Measurements from ENCODE around the gene CAPN2.

CAPN2 gene

GRCh38 chr1:223772771-223773160 is 60.4 kb downstream of the CAPN2 start:
- Histone ChIP-seq H3K9ac (ENCODE audit: low read depth, low read length, poor library complexity) (no peak overlapping the region), H2BK5ac (ENCODE audit: low read length) (no peak overlapping the region), H2BK12ac (ENCODE audit: low read length) (no peak overlapping the region), H3K23ac (ENCODE audit: low read depth, low read length, poor library complexity) (no peak overlapping the region), H3K27me3 (ENCODE audit: control insufficient read depth in 3 of 3, insufficient read depth in 3 of 3, low read depth in 1 of 3, low read length in 3 of 3) (no peaks in the 10 kb centered on the region), H3K4me3 (ENCODE audit: low read length in 2 of 2) (no peak overlapping the region), H3K36me3 (replicated peaks in 1 of 2; ENCODE audit: control insufficient read depth in 2 of 2, insufficient read depth in 2 of 2, low read length in 2 of 2) (peaks cover 22 to 91% of the 10 kb centered on the region in 2 donors), H2BK15ac (ENCODE audit: low read length) (no peak overlapping the region), H3K4me2 (ENCODE audit: insufficient read depth, low read length, poor library complexity, severe bottlenecking) (no peak overlapping the region), H3K4me1 (ENCODE audit: control insufficient read depth in 2 of 2, insufficient read depth in 1 of 2, low read depth in 1 of 2, low read length in 2 of 2) (peaks cover 3 to 19% of the 10 kb centered on the region in 2 donors), H3K14ac (ENCODE audit: low read length) (no peak overlapping the region), H3K79me1 (ENCODE audit: low read depth, low read length) (no peaks in the 10 kb centered on the region), H2AK5ac (ENCODE audit: low read depth, low read length) (no peak overlapping the region), H2BK120ac (ENCODE audit: low read depth, low read length) (no peak overlapping the region), H4K91ac (ENCODE audit: low read depth, low read length, poor library complexity) (no peak overlapping the region), H3K27ac (replicated peaks; ENCODE audit: low read length) (no peak overlapping the region), H2AFZ (ENCODE audit: low read length) (no peak overlapping the region), H3K18ac (ENCODE audit: low read length) (no peak overlapping the region), H3K4ac (ENCODE audit: low read length) (no peak overlapping the region), H3K9me3 (replicated peaks in 1 of 2; ENCODE audit: control insufficient read depth in 2 of 2, insufficient read depth in 1 of 2, low read depth in 1 of 2, low read length in 2 of 2) (no peaks in the 10 kb centered on the region), H4K8ac (ENCODE audit: low read depth, low read length) (no peak overlapping the region)
- DNase-seq (ENCODE audit: low spot score): no peak
- WGBS, 2 donors (ENCODE audit: extremely low coverage in 2 of 2, insufficient read length in 2 of 2, insufficient replicate concordance in 1 of 2): no CpG with 5 or more reads among the region's 5 CpGs

GRCh38 chr1:223774134-223774814 is 61.9 kb downstream of the CAPN2 start:
- Histone ChIP-seq H2BK15ac (ENCODE audit: low read length) (no peak overlapping the region), H3K18ac (ENCODE audit: low read length) (no peak overlapping the region), H3K4ac (ENCODE audit: low read length) (no peak overlapping the region), H2AK5ac (ENCODE audit: low read depth, low read length) (no peak overlapping the region), H3K36me3 (replicated peaks in 1 of 2; ENCODE audit: control insufficient read depth in 2 of 2, insufficient read depth in 2 of 2, low read length in 2 of 2) (peaks cover 29 to 100% of the 10 kb centered on the region in 2 donors), H3K4me3 (ENCODE audit: low read length in 2 of 2) (no peak overlapping the region), H3K27me3 (ENCODE audit: control insufficient read depth in 3 of 3, insufficient read depth in 3 of 3, low read depth in 1 of 3, low read length in 3 of 3) (no peaks in the 10 kb centered on the region), H3K27ac (replicated peaks; ENCODE audit: low read length) (no peak overlapping the region), H3K79me1 (ENCODE audit: low read depth, low read length) (no peaks in the 10 kb centered on the region), H4K91ac (ENCODE audit: low read depth, low read length, poor library complexity) (no peak overlapping the region), H2BK12ac (ENCODE audit: low read length) (no peak overlapping the region), H3K23ac (ENCODE audit: low read depth, low read length, poor library complexity) (no peak overlapping the region), H2BK120ac (ENCODE audit: low read depth, low read length) (no peak overlapping the region), H3K9ac (ENCODE audit: low read depth, low read length, poor library complexity) (no peak overlapping the region), H2AFZ (ENCODE audit: low read length) (no peak overlapping the region), H4K8ac (ENCODE audit: low read depth, low read length) (no peak overlapping the region), H3K9me3 (replicated peaks in 1 of 2; ENCODE audit: control insufficient read depth in 2 of 2, insufficient read depth in 1 of 2, low read depth in 1 of 2, low read length in 2 of 2) (no peaks in the 10 kb centered on the region), H3K4me1 (ENCODE audit: control insufficient read depth in 2 of 2, insufficient read depth in 1 of 2, low read depth in 1 of 2, low read length in 2 of 2) (peaks cover 3 to 19% of the 10 kb centered on the region in 2 donors), H2BK5ac (ENCODE audit: low read length) (no peak overlapping the region), H3K4me2 (ENCODE audit: insufficient read depth, low read length, poor library complexity, severe bottlenecking) (no peak overlapping the region), H3K14ac (ENCODE audit: low read length) (no peak overlapping the region)
- no CpG with 5 or more reads among the region's 6 CpGs for WGBS, 2 donors (ENCODE audit: extremely low coverage in 2 of 2, insufficient read length in 2 of 2, insufficient replicate concordance in 1 of 2)
- no peak for DNase-seq (ENCODE audit: low spot score)

- Histone ChIP-seq H3K4me2 (ENCODE audit: insufficient read depth, low read length, poor library complexity, severe bottlenecking) (no peak overlapping the region), H4K91ac (ENCODE audit: low read depth, low read length, poor library complexity) (no peak overlapping the region), H3K9ac (ENCODE audit: low read depth, low read length, poor library complexity) (no peak overlapping the region), H3K27me3 (ENCODE audit: control insufficient read depth in 3 of 3, insufficient read depth in 3 of 3, low read depth in 1 of 3, low read length in 3 of 3) (no peaks in the 10 kb centered on the region), H2BK12ac (ENCODE audit: low read length) (no peak overlapping the region), H3K27ac (replicated peaks; ENCODE audit: low read length) (no peak overlapping the region), H3K23ac (ENCODE audit: low read depth, low read length, poor library complexity) (no peak overlapping the region), H4K8ac (ENCODE audit: low read depth, low read length) (no peak overlapping the region), H3K4me3 (ENCODE audit: low read length in 2 of 2) (no peak overlapping the region), H2BK5ac (ENCODE audit: low read length) (no peak overlapping the region), H3K9me3 (replicated peaks in 1 of 2; ENCODE audit: control insufficient read depth in 2 of 2, insufficient read depth in 1 of 2, low read depth in 1 of 2, low read length in 2 of 2) (no peaks in the 10 kb centered on the region), H3K4ac (ENCODE audit: low read length) (no peak overlapping the region), H2AFZ (ENCODE audit: low read length) (no peak overlapping the region), H2AK5ac (ENCODE audit: low read depth, low read length) (no peak overlapping the region), H3K79me1 (ENCODE audit: low read depth, low read length) (no peaks in the 10 kb centered on the region), H3K4me1 (ENCODE audit: control insufficient read depth in 2 of 2, insufficient read depth in 1 of 2, low read depth in 1 of 2, low read length in 2 of 2) (peaks cover 3 to 19% of the 10 kb centered on the region in 2 donors), H3K36me3 (replicated peaks in 1 of 2; ENCODE audit: control insufficient read depth in 2 of 2, insufficient read depth in 2 of 2, low read length in 2 of 2) (peaks cover 25 to 100% of the 10 kb centered on the region in 2 donors), H3K14ac (ENCODE audit: low read length) (no peak overlapping the region), H2BK15ac (ENCODE audit: low read length) (no peak overlapping the region), H2BK120ac (ENCODE audit: low read depth, low read length) (no peak overlapping the region), H3K18ac (ENCODE audit: low read length) (no peak overlapping the region)
- DNase-seq (ENCODE audit: low spot score): no peak
- WGBS, 2 donors (ENCODE audit: extremely low coverage in 2 of 2, insufficient read length in 2 of 2, insufficient replicate concordance in 1 of 2): no CpG with 5 or more reads among the region's 4 CpGs
Measured at GRCh38 chr1:223775054-223775453, 62.7 kb downstream of the CAPN2 start.

GRCh38 chr1:223775711-223776074 is 63.4 kb downstream of the CAPN2 start:
- no peak for DNase-seq (ENCODE audit: low spot score)
- no peak overlapping the region for H2AK5ac ChIP-seq (ENCODE audit: low read depth, low read length)
- no peak overlapping the region for H2BK120ac ChIP-seq (ENCODE audit: low read depth, low read length)
- no peak overlapping the region for H2BK15ac ChIP-seq (ENCODE audit: low read length)
- no peak overlapping the region for H2AFZ ChIP-seq (ENCODE audit: low read length)
- peaks cover 3 to 20% of the 10 kb centered on the region in 2 donors for H3K4me1 ChIP-seq (ENCODE audit: control insufficient read depth in 2 of 2, insufficient read depth in 1 of 2, low read depth in 1 of 2, low read length in 2 of 2)
- no peak overlapping the region for H3K18ac ChIP-seq (ENCODE audit: low read length)
- H3K36me3 ChIP-seq (replicated peaks in 1 of 2; ENCODE audit: control insufficient read depth in 2 of 2, insufficient read depth in 2 of 2, low read length in 2 of 2): peaks cover 27 to 100% of the 10 kb centered on the region in 2 donors
- no peak overlapping the region for H4K91ac ChIP-seq (ENCODE audit: low read depth, low read length, poor library complexity)
- no peaks in the 10 kb centered on the region for H3K79me1 ChIP-seq (ENCODE audit: low read depth, low read length)
- H3K9me3 ChIP-seq (replicated peaks in 1 of 2; ENCODE audit: control insufficient read depth in 2 of 2, insufficient read depth in 1 of 2, low read depth in 1 of 2, low read length in 2 of 2): no peaks in the 10 kb centered on the region
- no peak overlapping the region for H3K14ac ChIP-seq (ENCODE audit: low read length)
- no peak overlapping the region for H3K4me3 ChIP-seq (ENCODE audit: low read length in 2 of 2)
- no peak overlapping the region for H3K4ac ChIP-seq (ENCODE audit: low read length)
- H3K9ac ChIP-seq (ENCODE audit: low read depth, low read length, poor library complexity): no peak overlapping the region
- H4K8ac ChIP-seq (ENCODE audit: low read depth, low read length): no peak overlapping the region
- no CpG with 5 or more reads among the region's 1 CpG for WGBS, 2 donors (ENCODE audit: extremely low coverage in 2 of 2, insufficient read length in 2 of 2, insufficient replicate concordance in 1 of 2)
- H2BK12ac ChIP-seq (ENCODE audit: low read length): no peak overlapping the region
- H3K23ac ChIP-seq (ENCODE audit: low read depth, low read length, poor library complexity): no peak overlapping the region
- no peak overlapping the region for H3K27ac ChIP-seq (replicated peaks; ENCODE audit: low read length)
- H2BK5ac ChIP-seq (ENCODE audit: low read length): no peak overlapping the region
- H3K4me2 ChIP-seq (ENCODE audit: insufficient read depth, low read length, poor library complexity, severe bottlenecking): no peak overlapping the region
- H3K27me3 ChIP-seq (ENCODE audit: control insufficient read depth in 3 of 3, insufficient read depth in 3 of 3, low read depth in 1 of 3, low read length in 3 of 3): no peaks in the 10 kb centered on the region

Data from neuronal stem cell (in vitro differentiated cells).